ENCODE data around the gene ATP1B1. TPM values are rescaled to one million over a fixed set of nuclear protein-coding genes. Genes with fewer than 3 reads are reported as not detected.

The ATP1B1 gene
- total and polyA plus RNA-seq, 2 donors (not counting 1 experiment from before 2014, with no cell fraction given) = 1.4 to 1.7 TPM

- no peak for ATAC-seq (ENCODE audit: low read depth)
Measured at GRCh38 chr1:169155675-169156074, 49.2 kb downstream of the ATP1B1 start.

GRCh38 chr1:169156580-169156979, 50.1 kb downstream of the ATP1B1 start:
- no peak overlapping the region for H3K4me3 Mint-ChIP-seq
- Histone ChIP-seq H2AFZ (ENCODE audit: insufficient read depth, low read depth, low read length, poor library complexity, severe bottlenecking) (no peak overlapping the region), H3K36me3 (replicated peaks in 1 of 2; ENCODE audit: control extremely low read depth in 1 of 2, control insufficient read depth in 1 of 2, extremely low read depth in 1 of 2, insufficient read depth in 2 of 2, low read length in 1 of 2) (no peaks in the 10 kb centered on the region), H3K4me1 (ENCODE audit: control insufficient read depth in 2 of 2, insufficient read depth in 2 of 2, low read length in 2 of 2) (no peaks in the 10 kb centered on the region), H3K9ac (ENCODE audit: low read length) (no peak overlapping the region), H3K79me2 (ENCODE audit: control insufficient read depth, insufficient read depth, low read length) (no peaks in the 10 kb centered on the region), H4K20me1 (ENCODE audit: control insufficient read depth, insufficient read depth, low read length, poor library complexity, severe bottlenecking) (no peaks in the 10 kb centered on the region), H3K4me3 (ENCODE audit: control extremely low read depth in 1 of 5, extremely low read depth in 1 of 5, insufficient read depth in 1 of 5, low read depth in 2 of 5, low read length in 4 of 5) (no peak overlapping the region), H3K4me2 (replicated peaks; ENCODE audit: low read depth, low read length, poor library complexity, severe bottlenecking) (no peak overlapping the region), H3K9me3 (ENCODE audit: control extremely low read depth in 1 of 3, control insufficient read depth in 2 of 3, insufficient read depth in 1 of 3, low read length in 2 of 3) (no peaks in the 10 kb centered on the region), H3K27me3 (replicated peaks in 1 of 4; ENCODE audit: control extremely low read depth in 1 of 4, control insufficient read depth in 3 of 4, insufficient read depth in 4 of 4, low read length in 3 of 4) (no peaks in the 10 kb centered on the region), H3K27ac (ENCODE audit: low read length in 2 of 2) (no peak overlapping the region)
- ChIA-PET CTCF (no interaction called here), POLR2A (no interaction called here)
- H3K27ac Mint-ChIP-seq = no peak overlapping the region
- no peaks in the 10 kb centered on the region for H3K27me3 Mint-ChIP-seq
- H3K9me3 Mint-ChIP-seq (ENCODE audit: insufficient read depth) = no peaks in the 10 kb centered on the region
- no peak for ATAC-seq (ENCODE audit: low read depth)
- TF ChIP-seq CTCF (IDR thresholded peaks at IDR 0.05) (no peak), EZH2 (IDR thresholded peaks at IDR 0.05; ENCODE audit: borderline replicate concordance, insufficient read depth, low read depth, low read length, poor library complexity, severe bottlenecking) (no peak)
- no peak for DNase-seq
- H3K4me1 Mint-ChIP-seq = no peaks in the 10 kb centered on the region
- intact Hi-C loops (cut with micrococcal nuclease) = no loop called here
- WGBS (ENCODE audit: insufficient coverage) = no CpG with 5 or more reads among the region's 3 CpGs

More at GRCh38 chr1:169155675-169156074, 49.2 kb downstream of the ATP1B1 start:
- H4K20me1 ChIP-seq (ENCODE audit: control insufficient read depth, insufficient read depth, low read length, poor library complexity, severe bottlenecking) = no peaks in the 10 kb centered on the region
- 45% methylated on average over 1 of the region's 1 CpG for WGBS (ENCODE audit: insufficient coverage)
- no peaks in the 10 kb centered on the region for H3K36me3 ChIP-seq (replicated peaks in 1 of 2; ENCODE audit: control extremely low read depth in 1 of 2, control insufficient read depth in 1 of 2, extremely low read depth in 1 of 2, insufficient read depth in 2 of 2, low read length in 1 of 2)
- H3K4me1 ChIP-seq (ENCODE audit: control insufficient read depth in 2 of 2, insufficient read depth in 2 of 2, low read length in 2 of 2) = no peaks in the 10 kb centered on the region
- H3K27ac ChIP-seq (ENCODE audit: low read length in 2 of 2) = no peak overlapping the region
- intact Hi-C loops (cut with micrococcal nuclease) = no loop called here
- DNase-seq = no peak
- no peak overlapping the region for H3K4me2 ChIP-seq (replicated peaks; ENCODE audit: low read depth, low read length, poor library complexity, severe bottlenecking)
- H3K9me3 ChIP-seq (ENCODE audit: control extremely low read depth in 1 of 3, control insufficient read depth in 2 of 3, insufficient read depth in 1 of 3, low read length in 2 of 3) = no peaks in the 10 kb centered on the region
- no peaks in the 10 kb centered on the region for H3K27me3 ChIP-seq (replicated peaks in 1 of 4; ENCODE audit: control extremely low read depth in 1 of 4, control insufficient read depth in 3 of 4, insufficient read depth in 4 of 4, low read length in 3 of 4)
- POLR2A ChIA-PET = no interaction called here
- H3K4me1 Mint-ChIP-seq = no peaks in the 10 kb centered on the region
- H3K9ac ChIP-seq (ENCODE audit: low read length) = no peak overlapping the region
- H3K27me3 Mint-ChIP-seq = no peaks in the 10 kb centered on the region
- no peak overlapping the region for H2AFZ ChIP-seq (ENCODE audit: insufficient read depth, low read depth, low read length, poor library complexity, severe bottlenecking)
- no peak overlapping the region for H3K4me3 ChIP-seq (ENCODE audit: control extremely low read depth in 1 of 5, extremely low read depth in 1 of 5, insufficient read depth in 1 of 5, low read depth in 2 of 5, low read length in 4 of 5)
- CTCF ChIA-PET = interaction anchor here (0.7 kb wide), 1 partner anchor 185 kb away, joined by 4 read pairs; no protein-coding TSS in a partner anchor
- H3K4me3 Mint-ChIP-seq = no peak overlapping the region
- H3K9me3 Mint-ChIP-seq (ENCODE audit: insufficient read depth) = no peaks in the 10 kb centered on the region
- no peaks in the 10 kb centered on the region for H3K79me2 ChIP-seq (ENCODE audit: control insufficient read depth, insufficient read depth, low read length)
- TF ChIP-seq CTCF (IDR thresholded peaks at IDR 0.05) = no peak
- no peak for TF ChIP-seq EZH2 (IDR thresholded peaks at IDR 0.05; ENCODE audit: borderline replicate concordance, insufficient read depth, low read depth, low read length, poor library complexity, severe bottlenecking)
- no peak overlapping the region for H3K27ac Mint-ChIP-seq
